GM12892 (cell line): Measurements from ENCODE around the gene FSTL4.
A peak's percentile ranks its signal among the peaks of the same experiment; 100 is the strongest.

Experiments used
- DNase-seq: peaks from one replicate; pipeline ENCODE4 v3.0.0; 2011; ENCODE audit not compliant: insufficient read length
- FAIRE-seq: peaks from 2 replicates; lab custom pipeline; 2011; peaks lifted over from hg19 to GRCh38; lab: Jason Lieb, UNC
- POLR2A ChIP-seq: IDR thresholded peaks from 2 replicates; pipeline ENCODE4 v1.6.1; 2011; ENCODE audit warnings: low read depth, low read length, control low read depth
- POLR2AphosphoS5 ChIP-seq: IDR thresholded peaks from 2 replicates; pipeline ENCODE4 v1.6.1; 2011; ENCODE audit warnings: low read depth, low read length, control low read depth
- TAF1 ChIP-seq: IDR thresholded peaks from 2 replicates; pipeline ENCODE4 v1.6.1; 2011; ENCODE audit warnings: low read depth, mild to moderate bottlenecking, control low read depth, low read length, borderline replicate concordance

FSTL4 gene

DNA sequence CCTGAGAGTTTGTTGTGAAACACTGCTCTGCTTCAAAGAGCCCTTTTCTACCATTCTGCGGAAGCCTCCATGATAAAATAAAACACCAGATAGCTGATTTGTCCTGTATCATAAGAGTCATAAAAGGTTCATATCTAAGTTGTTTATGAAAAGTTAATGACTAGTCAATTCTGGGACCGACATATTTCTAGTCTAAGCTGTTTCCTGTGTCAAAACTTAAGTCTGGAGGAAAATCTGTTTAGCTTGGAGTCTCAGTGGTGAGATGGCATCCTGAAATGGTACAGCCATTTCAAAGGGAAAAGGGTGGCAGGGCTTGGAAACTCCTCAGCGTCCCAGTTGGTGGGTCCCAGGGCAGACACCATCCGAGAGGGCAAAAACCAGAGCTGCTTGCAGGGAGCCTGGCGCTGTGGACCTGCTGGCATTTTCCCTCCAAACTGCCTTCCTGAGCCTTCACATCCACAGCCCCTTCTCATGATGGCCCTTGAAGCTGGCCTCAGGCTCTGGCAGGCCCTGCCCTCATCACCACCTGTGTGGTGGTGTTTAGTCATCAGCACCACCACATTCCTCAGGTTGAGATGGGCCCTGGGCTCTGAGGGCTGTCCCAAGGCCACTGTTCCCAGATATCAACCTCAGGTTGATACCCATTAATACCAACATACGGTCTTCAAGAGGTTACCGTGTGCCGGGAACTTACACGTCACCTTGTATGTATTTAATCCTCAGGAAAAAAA, 376.5 kb downstream of the FSTL4 start:
- no peak for FAIRE-seq
- TF ChIP-seq POLR2A = no peak
- TF ChIP-seq POLR2AphosphoS5 = no peak
- no peak for TF ChIP-seq TAF1
- no peak for DNase-seq

DNA sequence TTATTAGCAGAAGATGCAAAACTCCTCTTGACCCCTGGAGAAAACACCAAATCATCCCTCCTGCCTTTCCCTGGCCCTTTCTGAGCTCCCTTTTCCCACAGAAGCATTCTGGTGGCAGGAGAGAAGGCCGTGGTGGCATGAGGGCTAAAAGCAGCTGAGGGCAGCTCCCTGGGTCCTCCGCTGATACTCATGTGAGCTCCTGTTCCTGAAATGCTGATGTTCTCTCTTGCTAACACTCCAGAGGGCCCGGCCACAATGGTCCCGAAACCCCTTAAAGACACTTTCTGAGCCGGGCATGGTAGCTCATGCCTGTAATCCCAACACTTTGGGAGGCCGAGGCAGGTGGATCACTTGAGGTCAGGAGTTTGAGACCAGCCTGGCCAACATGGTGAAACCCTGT, 377.4 kb downstream of the FSTL4 start:
- no peak for TF ChIP-seq POLR2A
- TF ChIP-seq TAF1 = no peak
- no peak for TF ChIP-seq POLR2AphosphoS5
- no peak for FAIRE-seq
- DNase-seq = no peak

DNA sequence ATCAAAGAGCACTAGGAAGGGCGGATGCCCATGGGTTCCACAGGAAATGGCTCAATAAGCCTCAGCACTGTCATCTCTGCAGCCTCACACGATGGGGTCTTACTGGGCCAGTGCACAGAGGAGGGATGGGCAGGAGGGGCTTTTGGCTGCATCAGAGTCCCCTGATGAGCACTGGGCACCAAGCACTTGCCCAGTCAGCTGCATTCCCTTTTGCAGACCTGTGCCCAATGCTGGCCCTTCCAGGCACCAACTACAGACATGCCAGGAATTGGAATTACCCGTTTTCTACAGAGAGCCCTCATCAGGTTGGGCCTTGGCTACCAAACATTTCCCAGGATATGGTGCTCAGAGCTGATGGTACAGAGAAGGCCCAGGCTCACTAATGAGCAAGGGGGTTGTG, 378.1 kb downstream of the FSTL4 start:
- DNase-seq (no peak), FAIRE-seq (no peak)
- TF ChIP-seq TAF1 = no peak
- TF ChIP-seq POLR2A = no peak
- TF ChIP-seq POLR2AphosphoS5 = no peak

DNA sequence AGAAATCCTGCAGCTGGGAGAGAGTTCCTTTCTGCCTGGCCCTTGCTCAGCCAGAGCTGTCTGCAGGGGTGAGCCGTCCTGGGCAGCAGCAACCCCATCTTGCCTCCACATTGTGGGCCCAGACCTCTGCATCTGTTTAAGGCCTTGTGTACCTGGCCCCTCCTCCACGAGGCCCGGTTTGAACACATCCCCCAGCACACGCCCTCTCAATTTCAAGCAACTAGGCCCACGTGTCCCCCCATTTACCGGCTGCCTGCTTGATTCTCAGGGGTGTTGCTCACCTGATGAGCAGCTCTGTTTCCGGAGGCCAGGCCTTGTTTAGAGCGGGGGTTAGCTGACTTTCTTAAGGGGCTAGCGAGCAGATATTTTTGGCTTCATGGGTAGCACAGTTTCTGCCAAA, 378.7 kb downstream of the FSTL4 start:
- TF ChIP-seq POLR2AphosphoS5 (no peak), POLR2A (no peak), TAF1 (no peak)
- FAIRE-seq = no peak
- DNase-seq = no peak

DNA sequence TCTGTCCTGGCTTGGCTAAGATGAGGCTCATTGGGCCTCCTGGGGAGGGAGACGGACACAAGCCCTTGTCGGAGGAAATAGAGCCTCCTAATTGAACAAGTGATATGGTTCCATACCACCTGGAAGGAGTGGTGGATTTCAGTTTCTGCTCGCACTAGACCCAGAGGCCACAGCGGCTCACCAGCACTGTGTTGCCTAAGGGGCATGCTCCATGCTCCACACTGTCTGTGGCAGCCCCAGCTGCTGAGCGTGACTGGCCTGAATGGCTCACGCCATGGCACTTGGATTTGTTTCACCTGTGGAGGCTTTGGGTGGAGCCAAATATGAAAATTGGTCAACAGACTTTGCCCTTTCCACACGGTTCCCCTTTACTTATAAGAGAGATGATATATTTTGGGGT, 379.4 kb downstream of the FSTL4 start:
- no peak for FAIRE-seq
- DNase-seq = no peak
- TF ChIP-seq TAF1 (no peak), POLR2A (no peak), POLR2AphosphoS5 (no peak)

DNA sequence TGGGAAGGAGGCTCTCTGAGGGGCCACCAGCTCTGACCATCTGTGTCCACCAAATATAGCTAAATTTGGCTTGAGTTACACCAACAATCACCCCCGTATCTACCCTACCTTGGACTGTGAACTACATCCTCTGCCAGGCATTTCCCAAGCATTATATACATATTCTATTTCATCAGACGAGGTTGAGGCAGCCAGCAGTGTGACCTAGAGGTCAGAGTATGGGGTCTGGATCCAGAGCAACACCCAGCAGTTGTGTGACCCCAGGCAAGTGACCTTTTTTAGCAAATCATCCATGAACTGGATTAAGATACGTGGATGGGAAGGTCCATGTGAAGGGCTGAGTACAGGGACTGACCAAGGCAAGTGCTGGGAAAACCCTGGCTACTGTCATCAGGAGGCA, 379.9 kb downstream of the FSTL4 start:
- DNase-seq (no peak), FAIRE-seq (peak; percentile 5)
- TF ChIP-seq POLR2A (no peak), TAF1 (no peak), POLR2AphosphoS5 (no peak)

DNA sequence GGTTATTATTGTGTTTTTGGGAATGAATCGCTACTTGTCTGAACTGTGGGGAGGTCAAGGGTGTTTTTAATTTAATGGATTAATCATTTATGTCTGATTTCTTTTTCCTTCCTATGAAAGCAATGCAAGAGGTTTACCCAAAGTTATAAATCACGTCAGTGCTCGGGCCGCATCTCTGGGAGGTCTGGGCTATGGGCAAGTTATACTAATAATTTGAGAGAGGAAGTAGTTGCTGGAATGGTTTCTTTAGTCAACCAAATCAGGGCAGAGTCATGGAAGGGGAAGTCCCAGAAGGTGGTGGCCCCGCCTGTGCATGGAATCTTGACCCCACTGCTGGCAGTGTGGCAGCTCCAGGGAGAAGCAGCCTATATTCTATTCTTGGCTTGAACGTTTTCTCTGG, 380.3 kb downstream of the FSTL4 start:
- DNase-seq (no peak), FAIRE-seq (no peak)
- TF ChIP-seq POLR2AphosphoS5 (no peak), POLR2A (no peak), TAF1 (no peak)

DNA sequence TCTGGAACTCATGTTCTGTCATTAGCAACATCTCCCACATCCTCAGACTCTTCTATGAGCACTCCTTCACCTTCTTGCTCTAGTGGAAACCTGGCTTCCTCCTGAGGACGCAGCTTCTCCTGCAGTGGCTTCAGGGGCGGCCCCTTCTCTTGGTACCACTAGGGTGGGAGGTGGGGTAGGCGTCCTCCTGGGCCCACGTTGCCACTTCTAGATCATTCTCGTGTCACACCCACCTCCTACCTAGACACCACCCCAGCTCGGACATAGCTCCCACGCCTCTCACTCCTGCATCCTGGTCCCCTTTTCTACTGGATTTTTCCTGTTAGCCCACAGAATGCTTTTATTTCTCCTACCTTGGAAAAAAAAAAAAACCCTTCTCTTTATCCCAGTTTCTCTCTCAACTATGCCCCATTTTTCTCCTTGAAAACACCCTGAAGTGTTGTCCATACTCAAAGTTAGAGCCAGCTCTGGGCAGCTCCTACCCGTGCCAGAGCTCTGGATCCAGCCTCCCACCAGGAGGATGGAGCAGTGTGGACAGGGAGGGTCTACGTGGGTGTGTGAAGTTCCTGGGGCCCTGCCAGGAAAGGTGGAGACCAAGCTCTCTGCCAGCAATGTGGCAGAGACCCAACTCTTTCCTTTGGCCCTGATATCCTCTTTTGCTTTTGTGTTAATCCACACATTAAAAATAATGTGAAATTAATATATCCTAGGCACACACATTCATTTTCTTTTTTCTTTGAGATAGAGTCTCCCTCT, 381.3 kb downstream of the FSTL4 start:
- no peak for DNase-seq
- no peak for TF ChIP-seq TAF1
- TF ChIP-seq POLR2AphosphoS5 = no peak
- no peak for TF ChIP-seq POLR2A
- no peak for FAIRE-seq

DNA sequence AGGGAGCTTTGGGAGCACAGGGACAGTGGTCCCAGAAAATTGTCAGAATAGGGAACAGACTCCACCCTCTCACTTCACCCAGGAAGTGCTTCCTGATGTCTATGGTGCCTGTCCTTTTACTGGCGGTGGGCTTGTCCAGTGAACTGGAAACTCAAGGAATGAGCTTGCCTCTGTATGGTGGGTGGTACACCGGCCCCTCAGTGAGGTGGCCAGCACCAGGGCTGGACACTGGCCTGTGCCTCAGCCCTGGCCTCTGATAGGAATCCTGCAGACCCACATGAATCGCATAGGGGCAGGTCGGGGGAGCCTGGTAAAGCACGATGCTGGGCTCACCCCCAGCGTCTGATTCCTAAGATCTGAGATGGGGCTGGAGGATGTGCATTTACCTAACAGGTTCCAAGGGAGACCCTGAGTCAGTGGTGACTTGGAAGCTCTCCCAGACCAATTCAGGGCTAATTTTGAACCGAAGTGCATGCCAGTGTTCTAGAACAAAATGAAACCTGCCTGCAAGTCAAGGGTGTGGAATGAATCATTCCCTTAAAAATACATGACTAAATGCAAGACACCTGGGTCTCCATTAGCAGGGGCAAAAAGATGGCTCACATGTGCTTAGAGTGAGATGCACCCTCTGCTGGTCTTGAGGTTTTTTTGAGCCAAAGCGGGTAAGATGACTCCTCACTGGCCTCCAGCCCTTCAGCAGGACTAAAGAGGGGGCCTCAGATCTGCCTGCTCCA, 382.2 kb downstream of the FSTL4 start:
- FAIRE-seq (no peak), DNase-seq (no peak)
- TF ChIP-seq POLR2AphosphoS5 = no peak
- no peak for TF ChIP-seq TAF1
- TF ChIP-seq POLR2A = no peak

DNA sequence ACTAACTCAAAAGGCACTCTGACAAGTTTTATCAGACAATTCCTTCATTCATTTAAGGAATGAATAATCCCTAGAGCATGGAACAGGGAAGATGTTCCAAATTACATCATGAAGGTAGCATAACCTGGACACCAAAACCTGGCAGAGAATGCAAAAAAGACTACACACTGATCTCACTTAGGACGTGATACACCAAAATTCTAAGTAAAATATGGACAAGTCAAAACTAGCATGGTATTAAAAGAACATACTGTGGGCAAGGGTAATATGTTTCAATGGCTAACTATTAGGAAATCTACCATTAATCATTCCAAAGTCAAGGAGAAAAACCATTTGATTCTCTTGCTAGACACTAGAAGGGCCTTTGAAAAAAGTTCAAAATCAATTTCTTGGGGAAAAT, 384.0 kb downstream of the FSTL4 start:
- TF ChIP-seq POLR2AphosphoS5 (no peak), TAF1 (no peak), POLR2A (no peak)
- DNase-seq = no peak
- no peak for FAIRE-seq

DNA sequence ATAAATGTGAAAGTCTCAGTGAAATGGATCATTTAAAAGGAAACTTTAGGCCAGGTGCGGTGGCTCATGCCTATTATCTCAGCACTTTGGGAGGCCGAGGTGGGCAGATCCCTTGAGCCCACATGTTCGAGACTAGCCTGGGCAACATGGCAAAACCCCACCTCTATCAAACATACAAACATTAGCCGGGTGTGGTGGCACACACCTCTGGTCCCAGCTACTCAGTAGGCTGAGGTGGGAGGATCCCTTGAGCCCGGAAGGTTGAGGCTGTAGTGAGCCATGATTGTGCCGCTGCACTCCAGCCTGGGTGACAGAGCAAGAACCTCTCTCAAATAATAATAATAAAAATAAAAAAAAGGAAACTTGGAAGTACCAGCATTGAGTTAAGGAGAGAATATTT, 384.4 kb downstream of the FSTL4 start:
- TF ChIP-seq POLR2A = no peak
- no peak for TF ChIP-seq TAF1
- DNase-seq (no peak), FAIRE-seq (no peak)

DNA sequence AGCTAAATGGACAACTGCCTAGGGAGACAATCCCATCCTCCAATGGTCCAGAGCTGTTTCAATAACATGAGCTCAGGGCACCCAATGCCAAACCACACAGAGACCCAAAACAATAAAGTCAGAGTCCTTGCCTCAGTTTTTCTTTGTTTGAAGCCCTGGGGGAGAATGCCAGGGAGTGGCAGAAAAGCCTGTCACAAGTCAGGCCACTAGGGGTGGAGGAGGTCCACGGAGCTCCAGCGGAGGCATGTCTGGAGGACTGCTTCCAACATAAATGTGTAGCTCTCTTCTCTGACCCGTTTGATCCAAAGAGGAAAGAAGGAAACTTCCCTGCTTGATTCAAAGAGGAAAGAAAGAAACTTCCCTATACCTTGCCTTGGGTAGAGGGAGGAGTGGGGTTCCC, 385.3 kb downstream of the FSTL4 start:
- DNase-seq (no peak), FAIRE-seq (no peak)
- no peak for TF ChIP-seq POLR2A
- TF ChIP-seq POLR2AphosphoS5 = no peak
- TF ChIP-seq TAF1 = no peak
